ENCODE measurements around the gene ST7. TPM values are rescaled to one million over a fixed set of nuclear protein-coding genes. Genes with fewer than 3 reads are reported as not detected.

The ST7 gene
- total and polyA plus RNA-seq, 2 of the 8 experiments (the other 6 are each of a cell fraction or from before 2014, with no cell fraction given): 16.3 to 18.0 TPM

DNA sequence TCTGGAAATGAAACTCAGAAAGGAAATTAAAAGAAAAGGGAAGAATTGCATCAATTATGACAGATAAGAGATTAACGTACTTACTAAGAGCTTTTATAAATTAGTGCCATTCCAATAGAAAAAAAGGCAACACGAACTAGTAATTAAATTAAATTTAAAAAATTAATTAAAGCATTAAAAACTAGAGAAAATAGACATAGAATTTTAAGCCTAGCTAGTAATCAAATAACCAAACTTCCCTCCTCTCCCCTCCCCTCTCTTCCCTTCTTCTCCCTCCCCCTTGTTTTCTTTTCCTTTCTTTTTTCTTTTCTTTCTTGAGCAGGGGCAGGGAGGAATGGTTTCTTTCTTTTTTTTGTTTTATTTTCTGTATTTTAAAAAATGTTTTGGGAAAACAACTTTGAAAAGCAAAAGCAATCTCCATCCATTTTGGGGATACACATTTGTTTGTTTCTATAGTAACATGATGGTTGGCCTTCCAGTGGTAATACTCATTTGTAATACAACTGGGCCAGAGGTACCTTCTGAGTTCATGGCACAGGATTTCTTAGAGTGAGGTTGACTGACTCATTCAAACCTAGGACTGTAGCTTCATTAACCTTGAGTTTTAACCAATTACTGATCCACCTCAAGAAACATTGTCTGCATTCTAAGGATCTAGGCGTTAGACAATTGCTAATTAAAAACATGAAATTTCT, 132.6 kb downstream of the ST7 start:
- Histone ChIP-seq H2BK5ac (ENCODE audit: low read depth, low read length) (no peak overlapping the region), H3K9me3 (ENCODE audit: insufficient read depth in 2 of 2, low read depth in 1 of 2, low read length in 1 of 2) (no peaks in the 10 kb centered on the region), H2BK120ac (replicated peaks; ENCODE audit: low read depth, low read length) (no peak overlapping the region), H3K18ac (ENCODE audit: extremely low read depth, low read length) (no peak overlapping the region), H3K23me2 (ENCODE audit: low read depth, low read length) (no peaks in the 10 kb centered on the region), H4K5ac (ENCODE audit: insufficient read length, low read depth, low read length) (no peak overlapping the region), H2AK5ac (ENCODE audit: low read depth, low read length) (no peak overlapping the region), H2BK15ac (ENCODE audit: low read length) (no peak overlapping the region), H4K20me1 (replicated peaks in 1 of 2; ENCODE audit: control insufficient read depth in 1 of 2, insufficient read depth in 2 of 2, low read length in 2 of 2) (no peaks in the 10 kb centered on the region), H4K91ac (replicated peaks; ENCODE audit: insufficient read length, low read length) (no peak overlapping the region), H3K4me1 (replicated peaks in 1 of 4; ENCODE audit: control insufficient read depth in 3 of 4, insufficient read depth in 4 of 4, low read length in 3 of 4) (no peaks in the 10 kb centered on the region), H3K79me1 (ENCODE audit: low read depth, low read length) (no peaks in the 10 kb centered on the region; the same call in 1 of the 2 replicates), H3K14ac (ENCODE audit: insufficient read length) (no peak overlapping the region), H2BK12ac (ENCODE audit: low read depth, low read length) (no peak overlapping the region), H3K79me2 (ENCODE audit: control insufficient read depth in 1 of 2, insufficient read depth in 2 of 2, low read length in 2 of 2) (no peaks in the 10 kb centered on the region; a peak in 1 of 4 replicates), H3K27me3 (replicated peaks in 1 of 4; ENCODE audit: control insufficient read depth in 3 of 4, extremely low read depth in 1 of 4, insufficient read depth in 3 of 4, low read length in 3 of 4) (no peaks in the 10 kb centered on the region), H3K4me3 (ENCODE audit: extremely low read depth in 1 of 4, insufficient read depth in 2 of 4, low read depth in 3 of 4, low read length in 4 of 4) (no peak overlapping the region), H3K23ac (ENCODE audit: insufficient read length) (no peak overlapping the region), H3K36me3 (ENCODE audit: control insufficient read depth in 2 of 4, insufficient read depth in 4 of 4, low read length in 3 of 4) (no peaks in the 10 kb centered on the region), H2BK20ac (ENCODE audit: low read length) (no peak overlapping the region), H3K56ac (replicated peaks; ENCODE audit: insufficient read length, low read depth, low read length) (no peak overlapping the region), H4K8ac (ENCODE audit: extremely low read depth, insufficient read depth, low read length) (no peak overlapping the region), H3K27ac (ENCODE audit: low read depth, low read length) (no peak overlapping the region), H3K4me2 (ENCODE audit: insufficient read depth in 1 of 2, low read depth in 2 of 2, low read length in 2 of 2) (no peak overlapping the region), H3K9ac (replicated peaks in 1 of 4; ENCODE audit: extremely low read depth in 1 of 4, low read depth in 3 of 4, low read length in 3 of 4) (no peak overlapping the region), H3K4ac (replicated peaks; ENCODE audit: insufficient read length, low read depth, low read length) (no peak overlapping the region), H2AFZ (ENCODE audit: low read length) (no peak overlapping the region)
- FAIRE-seq: no peak
- no peak for DNase-seq (ENCODE audit: low read depth in 1 of 2, low spot score in 2 of 2)
- TF ChIP-seq CHD1 (IDR thresholded peaks at IDR 0.05; ENCODE audit: low read depth, low read length) (no peak), ASH2L (IDR thresholded peaks at IDR 0.05; ENCODE audit: low read length) (no peak), CTBP2 (IDR thresholded peaks at IDR 0.05; ENCODE audit: borderline replicate concordance, insufficient read depth, insufficient read length, low read length) (no peak), RNF2 (IDR thresholded peaks at IDR 0.05; ENCODE audit: borderline replicate concordance, low read depth, low read length, missing control alignments, poor library complexity, severe bottlenecking) (no peak), TEAD4 (IDR thresholded peaks at IDR 0.05; ENCODE audit: low read depth, low read length) (no peak), EP300 (IDR thresholded peaks at IDR 0.05; ENCODE audit: borderline replicate concordance in 1 of 2, low read depth in 2 of 2, low read length in 2 of 2) (no peak), GABPA (IDR thresholded peaks at IDR 0.05; ENCODE audit: borderline replicate concordance, insufficient read depth, low read length) (no peak), JUN (IDR thresholded peaks at IDR 0.05; ENCODE audit: low read depth, low read length) (no peak)
- TF ChIP-seq, protein P1, sequence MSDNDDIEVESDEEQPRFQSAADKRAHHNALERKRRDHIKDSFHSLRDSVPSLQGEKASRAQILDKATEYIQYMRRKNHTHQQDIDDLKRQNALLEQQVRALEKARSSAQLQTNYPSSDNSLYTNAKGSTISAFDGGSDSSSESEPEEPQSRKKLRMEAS (IDR thresholded peaks at IDR 0.05): no peak
- WGBS, 2 experiments (ENCODE audit: extremely low coverage in 1 of 2, insufficient coverage in 1 of 2, insufficient read length in 1 of 2, insufficient replicate concordance in 2 of 2, low coverage in 1 of 2, low lambda C conversion rate in 2 of 2, missing lambda C conversion rate in 1 of 2): 86% methylated on average over 3 of the region's 3 CpGs; no CpG with 5 or more reads in 1 of the 2 experiments
- CTCF ChIA-PET (ENCODE audit: partially characterized antibody): interaction anchor here (0.6 to 1.4 kb wide), 5 partner anchors 27 to 99 kb away, joined by 3 read pairs; no protein-coding TSS in a partner anchor
- POLR2A ChIA-PET (ENCODE audit: partially characterized antibody): no interaction called here

All from H1 (cell line).